GM18520 (cell line): ENCODE data around the gene PLEKHG1.
A peak's percentile ranks its signal among the peaks of the same experiment; 100 is the strongest.

Experiments
- ATAC-seq: cut with Tn5 transposase; IDR thresholded peaks from one replicate; pipeline ENCODE4 v1.9.1; 2021; ENCODE audit not compliant: unreplicated experiment

PLEKHG1 gene

GRCh38 chr6:150588888-150589499, 10.7 kb upstream of the PLEKHG1 start:
- no peak for ATAC-seq

DNA sequence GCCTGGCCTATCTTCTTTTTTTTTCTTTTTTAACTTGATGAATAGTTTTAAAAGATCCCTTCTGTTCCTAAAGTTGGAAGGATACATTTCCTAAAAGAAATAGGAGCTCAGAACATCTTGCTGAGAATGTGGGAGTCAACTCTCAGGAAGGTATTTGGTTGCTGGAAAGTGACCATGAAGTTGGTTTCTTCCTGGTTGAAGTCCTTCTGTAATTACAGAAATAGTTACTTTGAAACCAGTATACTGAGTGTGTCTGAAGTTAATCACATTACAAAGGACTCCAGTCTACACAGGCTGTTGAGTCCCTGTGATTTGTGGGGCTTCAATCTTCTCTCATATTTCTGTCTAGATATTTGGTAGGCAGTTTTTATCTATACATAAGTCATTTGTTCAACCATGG, 9.8 kb upstream of the PLEKHG1 start:
- ATAC-seq = no peak

DNA sequence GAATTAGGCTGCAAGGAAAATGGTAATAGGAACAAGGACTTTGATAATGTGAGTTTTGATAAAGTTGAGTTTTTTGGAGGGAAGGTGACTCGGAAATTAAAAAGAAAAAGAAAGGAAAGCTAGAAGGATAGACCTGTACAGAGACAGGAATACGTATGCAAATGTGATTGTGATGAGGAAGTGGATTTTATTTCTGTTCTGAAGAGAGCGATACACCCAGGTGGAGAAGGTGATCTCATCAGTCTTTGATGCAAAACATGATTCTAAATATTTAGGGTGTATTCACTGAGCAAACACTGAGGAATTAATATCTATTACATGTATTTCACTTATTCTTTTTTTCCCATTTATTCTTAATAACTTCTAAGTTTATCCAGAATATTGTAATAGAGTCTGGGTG, 9.2 kb upstream of the PLEKHG1 start:
- ATAC-seq = no peak

DNA sequence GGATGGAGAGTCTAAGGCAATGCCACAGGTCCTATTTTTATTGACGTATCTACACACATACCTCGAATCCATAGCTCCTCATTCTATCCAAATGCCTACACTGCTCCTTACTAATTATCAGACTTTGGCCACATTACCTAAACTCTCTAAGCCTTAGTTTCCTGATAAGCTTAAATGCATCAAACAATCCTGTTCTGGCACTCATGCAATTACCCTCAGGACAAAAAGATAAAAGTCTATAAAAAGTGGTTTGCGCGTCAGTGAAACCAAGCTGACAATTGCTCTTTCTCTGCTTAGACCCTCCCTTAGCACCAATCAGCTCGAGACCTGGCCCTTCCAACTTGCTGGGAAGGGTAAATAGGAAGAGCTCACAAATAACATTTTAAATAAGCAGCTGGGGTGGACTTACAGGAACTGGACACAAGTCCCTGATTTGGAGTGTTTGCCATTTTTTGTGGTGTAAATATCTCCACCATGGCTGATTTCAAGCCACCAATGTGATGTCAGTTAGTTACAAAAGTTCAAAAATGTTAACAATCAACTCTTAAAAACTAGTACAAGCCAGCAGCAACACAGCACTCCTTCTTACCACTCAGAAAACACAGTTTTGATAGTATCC, 7.2 kb upstream of the PLEKHG1 start:
- ATAC-seq = no peak

DNA sequence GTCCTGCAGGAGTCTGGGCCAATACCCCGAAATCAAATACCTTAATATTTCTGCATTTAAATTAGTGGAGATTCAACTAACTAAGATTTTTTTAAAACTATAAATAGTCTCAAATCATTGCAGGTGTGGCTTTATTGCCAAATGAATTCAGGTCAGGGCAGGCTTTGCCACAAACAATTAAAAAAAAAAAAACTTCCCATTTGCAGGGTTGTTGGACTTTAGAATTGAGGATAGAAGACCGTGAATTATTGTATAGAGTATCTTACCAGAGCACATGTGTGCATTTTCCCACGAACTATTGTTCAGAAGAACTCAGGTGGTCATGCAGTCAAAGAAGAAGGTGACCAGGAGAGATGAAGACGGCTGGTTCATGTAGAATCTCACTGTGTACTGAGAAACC, 6.6 kb upstream of the PLEKHG1 start:
- no peak for ATAC-seq

GRCh38 chr6:150596439-150596838, 3.2 kb upstream of the PLEKHG1 start:
- ATAC-seq = no peak

- ATAC-seq = no peak
Measured at GRCh38 chr6:150598401-150598800, 1.3 kb upstream of the PLEKHG1 start.

DNA sequence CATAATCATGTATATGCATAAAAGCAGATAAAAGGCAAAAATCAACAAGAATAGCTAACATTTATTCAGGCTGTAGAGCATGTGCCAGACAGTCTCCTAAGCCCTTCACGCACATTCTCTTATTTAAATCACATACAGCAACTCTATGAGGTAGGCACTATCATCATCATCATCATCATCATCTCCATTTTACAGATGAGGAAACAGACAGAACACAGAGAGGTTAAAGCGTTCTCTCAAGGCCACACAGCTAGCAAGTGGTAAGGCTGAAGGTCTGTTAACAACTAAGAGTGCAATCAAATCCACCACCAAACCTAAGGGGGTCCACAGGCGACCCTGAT, 857 bp upstream of the PLEKHG1 start:
- no peak for ATAC-seq

DNA sequence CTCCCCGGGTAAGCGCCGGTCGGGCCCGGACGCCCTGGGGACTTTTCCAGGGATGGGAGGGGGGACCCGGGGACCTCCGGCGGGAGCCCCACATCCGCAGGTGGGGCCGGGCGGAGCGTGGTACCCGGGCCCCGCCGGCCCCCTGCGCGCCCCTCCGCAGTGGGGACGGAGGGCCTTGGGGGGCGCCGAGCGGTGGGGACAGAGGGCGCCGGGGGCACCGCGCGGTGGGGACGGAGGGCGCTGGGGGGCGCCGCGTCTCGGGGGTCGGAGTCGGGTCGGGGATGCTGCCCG, 270 bp downstream of the PLEKHG1 start:
- ATAC-seq = no peak

- peak; percentile 34 for ATAC-seq
Measured at GRCh38 chr6:150600301-150601017, 774 bp downstream of the PLEKHG1 start.

DNA sequence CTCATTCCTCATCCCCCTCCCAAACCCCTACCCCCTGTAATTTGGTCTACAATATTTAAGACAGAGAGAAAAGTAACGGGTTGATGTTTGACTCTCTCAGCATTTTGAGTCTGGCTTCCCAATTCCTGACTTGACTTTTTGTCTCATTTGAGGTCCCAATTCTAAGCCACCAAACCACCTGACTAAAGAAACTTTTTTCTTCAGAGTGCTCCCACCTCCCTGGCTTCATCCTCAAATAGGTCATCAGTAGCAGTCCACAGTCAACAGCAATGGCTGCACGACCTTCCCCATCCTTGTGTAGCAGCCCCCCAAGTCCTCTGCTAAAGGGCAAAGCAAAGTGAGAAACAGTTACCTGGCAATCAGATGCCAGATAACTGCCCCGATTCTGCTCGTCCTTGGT, 1.8 kb downstream of the PLEKHG1 start:
- ATAC-seq = no peak

DNA sequence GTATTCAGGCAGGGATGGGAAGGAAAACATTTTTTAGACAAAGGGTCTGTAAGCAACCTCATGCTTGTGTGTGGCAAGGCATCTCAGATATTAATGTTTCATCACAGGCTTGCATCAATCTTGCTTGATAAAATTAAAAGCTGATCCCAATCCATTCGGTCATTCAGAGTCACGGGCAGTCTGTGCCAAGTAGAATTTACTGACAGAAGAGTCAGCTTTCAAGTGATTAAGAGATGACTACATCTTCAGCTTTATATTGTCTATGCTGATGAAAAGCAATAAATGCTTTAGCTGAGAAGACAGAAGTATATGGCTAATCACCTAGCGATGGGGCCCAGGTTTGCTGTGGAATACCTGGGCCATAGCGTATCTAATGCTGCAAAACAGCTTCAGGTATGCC, 3.5 kb downstream of the PLEKHG1 start:
- ATAC-seq = no peak

DNA sequence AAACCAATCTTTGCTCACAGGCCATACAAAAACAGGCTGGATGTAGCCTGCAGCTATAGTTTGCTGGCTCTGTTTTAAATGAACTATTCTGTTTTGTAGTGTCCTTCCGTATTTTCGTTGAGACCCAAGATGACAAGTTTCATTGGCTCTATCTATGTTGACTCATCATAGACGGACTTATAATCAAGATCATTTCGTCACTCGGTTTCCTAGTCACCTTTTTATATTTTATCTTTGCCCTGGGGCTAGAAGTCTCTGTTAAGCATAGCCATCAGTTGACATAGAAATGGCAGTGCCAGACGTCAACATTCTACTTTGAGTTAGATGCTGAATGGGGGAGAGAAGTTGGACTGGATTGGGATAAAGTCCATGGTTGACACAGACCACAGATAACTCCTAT, 4.8 kb downstream of the PLEKHG1 start:
- ATAC-seq = no peak

DNA sequence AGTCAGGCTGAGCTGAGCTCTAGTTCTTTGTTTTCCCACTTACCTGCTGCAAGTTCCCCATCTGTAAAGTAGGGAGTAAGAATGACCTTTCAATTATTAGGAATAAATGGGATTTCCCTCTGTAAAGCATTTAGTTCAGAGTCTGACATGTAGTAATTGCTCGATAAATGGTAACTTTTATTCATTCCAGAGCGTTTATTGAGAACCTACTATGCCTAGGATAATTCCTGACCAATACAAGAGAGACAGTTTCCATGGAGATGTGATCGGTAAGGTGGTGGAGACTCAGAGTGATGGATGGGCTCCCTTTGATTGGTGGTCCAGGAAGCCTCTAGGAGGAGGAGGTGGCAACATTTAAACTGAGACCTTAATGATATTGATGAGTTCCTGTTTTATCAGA, 5.6 kb downstream of the PLEKHG1 start:
- no peak for ATAC-seq

DNA sequence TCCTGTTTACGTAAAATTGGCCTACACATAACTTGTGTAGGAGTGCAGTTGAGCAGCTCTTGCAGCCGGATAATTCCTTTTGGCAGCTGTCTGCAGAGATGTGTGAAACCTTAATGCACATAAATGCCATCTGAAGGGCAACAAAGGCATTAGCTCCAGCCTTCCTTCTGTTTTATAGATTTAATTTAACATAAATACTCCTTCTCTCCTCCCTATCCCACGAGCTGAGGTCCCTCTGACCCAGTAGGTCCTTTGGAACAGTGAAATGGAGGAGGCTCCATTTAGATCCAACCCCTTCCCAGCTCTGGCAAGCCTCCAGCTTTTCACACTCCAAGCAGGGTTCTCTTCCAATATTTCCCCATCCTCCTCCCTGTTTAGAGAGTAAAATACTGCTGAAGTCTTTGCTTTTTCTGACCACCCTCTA, 6.5 kb downstream of the PLEKHG1 start:
- no peak for ATAC-seq

- no peak for ATAC-seq
Measured at GRCh38 chr6:150606647-150607328, 7.1 kb downstream of the PLEKHG1 start.

DNA sequence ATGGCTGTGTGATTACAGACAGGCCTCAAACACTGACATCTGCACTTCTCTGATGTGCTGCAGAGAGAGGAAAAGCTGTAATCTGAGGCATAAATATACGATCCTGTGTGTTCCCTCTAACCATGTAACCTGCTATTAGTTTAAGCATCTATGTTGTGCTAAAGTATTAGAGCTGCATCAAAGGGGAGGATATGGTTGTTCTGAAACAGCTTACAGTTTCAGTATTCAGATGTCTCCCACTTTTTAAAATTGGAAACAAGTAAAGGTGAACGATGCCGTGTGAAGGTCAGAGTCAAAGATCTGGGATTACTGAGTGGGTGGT, 7.6 kb downstream of the PLEKHG1 start:
- no peak for ATAC-seq

GRCh38 chr6:150610584-150610983, 10.9 kb downstream of the PLEKHG1 start:
- ATAC-seq = no peak

- ATAC-seq = no peak
Measured at GRCh38 chr6:150613269-150613668, 13.6 kb downstream of the PLEKHG1 start.

DNA sequence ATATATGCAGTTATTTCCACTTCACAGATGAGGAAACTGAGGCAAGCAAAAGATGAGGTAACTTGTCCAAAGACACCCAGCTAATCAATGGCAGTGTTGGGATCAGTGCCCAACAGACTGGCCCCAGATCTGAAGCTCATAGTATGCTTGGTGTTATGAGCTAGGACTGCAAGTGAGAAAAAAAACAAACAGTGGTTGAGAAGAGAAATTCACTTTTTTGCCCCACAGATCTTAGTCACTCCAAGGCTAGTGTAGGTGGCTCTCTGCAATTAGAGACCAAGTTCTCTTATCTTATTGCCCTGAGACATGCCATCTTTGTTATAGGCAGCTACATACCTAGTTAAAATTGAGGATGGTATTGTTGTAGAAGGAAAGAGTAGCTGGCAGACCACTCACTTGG, 16.3 kb downstream of the PLEKHG1 start:
- ATAC-seq = no peak

DNA sequence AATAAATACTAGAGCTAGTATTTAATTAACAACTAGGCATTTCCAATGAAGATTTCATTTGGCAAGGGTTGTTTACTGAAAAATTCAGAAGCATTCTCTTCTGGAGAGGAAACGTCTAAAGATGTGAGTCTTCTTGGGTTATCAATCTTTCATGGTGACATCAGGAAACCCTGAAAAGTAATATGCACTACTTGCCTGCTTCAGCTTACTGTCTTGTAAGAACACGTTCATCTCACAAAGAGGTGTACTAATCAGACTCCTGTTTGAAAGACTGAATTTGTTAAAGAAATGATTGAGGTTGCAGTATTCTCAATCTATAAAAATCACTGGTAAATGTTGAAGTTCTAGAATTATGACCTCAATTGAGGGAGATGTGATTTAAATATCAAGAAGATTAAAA, 16.9 kb downstream of the PLEKHG1 start:
- no peak for ATAC-seq

DNA sequence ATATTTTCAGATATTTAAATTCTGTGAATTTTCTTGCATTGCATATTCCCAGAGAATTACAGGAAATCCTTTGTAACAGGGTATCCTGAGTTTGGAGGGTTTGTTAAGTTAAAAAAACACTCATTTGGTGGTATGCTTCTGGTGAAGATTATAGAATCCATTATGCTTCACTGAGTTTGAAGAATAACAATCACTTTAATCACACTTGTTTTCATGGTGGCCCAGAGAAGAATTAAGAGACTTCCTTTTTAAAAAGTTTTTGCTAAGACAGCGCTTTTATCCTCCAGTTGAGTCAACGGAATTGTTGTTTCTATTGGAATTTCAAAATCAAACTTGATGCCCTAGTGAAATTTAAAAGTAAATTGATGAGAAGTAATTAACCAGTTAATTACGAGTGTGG, 17.4 kb downstream of the PLEKHG1 start:
- no peak for ATAC-seq
